Measurements from ENCODE around the gene KCNT1.
"Not testable (repeated sequence)": the region's sequence is repeated elsewhere in the genome, so short reads cannot be mapped to it uniquely, and the experiment has no call there.

Gene KCNT1

DNA sequence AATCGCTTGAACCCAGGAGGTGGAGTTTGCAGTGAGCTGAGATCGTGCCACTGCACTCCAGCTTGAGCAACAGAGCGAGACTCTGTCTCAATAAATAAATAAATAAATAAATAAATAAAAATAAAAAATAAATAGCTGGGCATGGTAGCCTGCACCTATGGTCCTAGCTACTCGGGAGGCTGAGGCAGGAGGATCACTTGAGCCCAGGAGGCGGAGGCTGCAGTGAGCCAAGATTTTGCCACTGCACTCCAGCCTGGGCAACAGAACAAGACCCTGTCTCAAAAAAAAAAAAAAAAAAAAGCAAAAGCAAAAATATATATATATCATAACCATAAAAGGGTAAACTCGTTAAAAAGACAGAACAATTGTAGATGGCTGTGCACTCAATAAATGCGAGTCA lies 29.2 kb upstream of the KCNT1 start:
- in situ Hi-C loops (cut with MboI; ENCODE audit: low sequenced_read_pairs), result not testable (repeated sequence)

DNA sequence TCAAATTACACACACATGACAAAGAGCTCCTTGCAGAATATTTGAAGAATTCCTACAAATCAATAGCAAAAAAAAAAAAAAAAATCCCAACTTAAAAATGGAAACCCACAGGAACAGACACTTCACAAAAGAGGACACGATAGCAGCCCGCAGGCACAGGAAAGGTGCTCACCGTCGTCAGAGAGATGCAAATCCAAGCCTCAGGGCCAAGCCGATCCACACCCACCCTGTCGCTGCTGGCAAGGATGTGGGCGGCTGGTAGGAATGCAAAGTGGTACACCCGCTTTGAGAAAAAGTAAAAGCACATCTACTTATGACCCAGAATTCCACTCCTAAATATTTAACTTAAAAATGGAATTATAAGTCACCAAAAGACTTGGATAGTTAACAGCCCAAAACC lies 28.0 kb upstream of the KCNT1 start:
- in situ Hi-C loops (cut with MboI; ENCODE audit: low sequenced_read_pairs), result no loop called here

DNA sequence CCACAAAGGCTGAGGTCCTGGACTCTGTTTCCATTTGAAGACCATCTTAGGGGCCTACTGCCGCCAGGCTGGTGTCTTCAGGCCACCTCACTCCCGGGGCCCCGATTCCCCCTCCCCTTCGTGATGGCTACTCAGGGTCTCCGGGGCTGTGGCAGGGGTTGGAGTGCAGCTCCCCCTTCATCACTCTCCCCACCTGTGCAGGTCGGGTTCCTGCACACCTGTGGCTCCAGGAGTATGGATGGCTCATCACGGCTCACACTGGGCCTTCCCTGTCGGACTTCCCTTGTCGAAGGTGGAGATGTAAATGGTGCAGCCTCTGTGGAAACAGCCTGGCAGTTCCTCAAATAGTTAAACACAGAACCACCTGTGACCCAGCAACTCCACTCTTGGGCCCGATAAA lies 27.0 kb upstream of the KCNT1 start:
- in situ Hi-C loops (cut with MboI; ENCODE audit: low sequenced_read_pairs), result no loop called here

DNA sequence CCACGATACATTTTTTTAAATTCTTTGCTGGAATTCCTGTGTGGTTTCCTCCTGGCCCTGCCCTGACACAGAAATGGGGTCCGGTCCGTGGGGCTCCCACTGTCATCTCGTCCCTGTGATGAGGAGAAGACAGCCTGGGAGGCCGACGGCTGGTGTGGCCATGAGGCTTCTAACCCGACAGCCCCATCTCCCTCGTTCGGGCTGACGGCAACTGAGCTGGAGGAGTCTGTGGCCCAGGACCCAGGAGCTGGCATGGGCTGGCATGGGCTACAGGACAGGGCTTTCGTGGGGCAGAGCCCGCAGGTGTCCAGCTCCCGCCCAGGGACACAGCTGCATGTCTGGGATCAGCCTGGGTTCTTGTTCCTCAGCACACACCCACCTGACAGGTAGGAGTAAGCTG lies 25.1 kb upstream of the KCNT1 start:
- in situ Hi-C loops (cut with MboI; ENCODE audit: low sequenced_read_pairs), result no loop called here

DNA sequence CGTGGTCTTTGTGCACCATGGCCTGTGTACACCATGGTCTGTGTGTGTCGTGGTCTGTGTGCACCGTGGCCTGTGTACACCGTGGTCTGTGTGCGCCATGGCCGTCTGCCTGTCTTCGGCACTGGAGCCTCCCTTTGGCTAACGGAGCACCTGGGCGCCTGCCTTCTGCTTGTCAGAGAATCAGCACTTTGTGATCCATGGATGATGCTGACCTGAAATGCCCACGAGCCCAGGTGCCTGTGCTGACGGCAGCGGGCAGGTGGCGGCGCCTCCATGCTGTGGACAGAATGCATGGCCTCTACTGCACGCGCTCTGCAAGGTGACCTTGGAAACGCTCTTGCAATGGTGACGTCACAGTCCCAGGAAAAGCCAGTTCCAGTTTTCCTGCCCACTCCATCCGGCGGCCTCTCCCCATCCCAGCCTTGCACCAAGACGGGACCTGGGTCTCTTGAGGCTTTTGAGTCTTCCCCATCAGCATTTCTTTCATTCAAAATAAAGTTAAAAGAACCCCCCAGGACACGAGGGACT lies 24.3 kb upstream of the KCNT1 start:
- in situ Hi-C loops (cut with MboI; ENCODE audit: low sequenced_read_pairs), result no loop called here

DNA sequence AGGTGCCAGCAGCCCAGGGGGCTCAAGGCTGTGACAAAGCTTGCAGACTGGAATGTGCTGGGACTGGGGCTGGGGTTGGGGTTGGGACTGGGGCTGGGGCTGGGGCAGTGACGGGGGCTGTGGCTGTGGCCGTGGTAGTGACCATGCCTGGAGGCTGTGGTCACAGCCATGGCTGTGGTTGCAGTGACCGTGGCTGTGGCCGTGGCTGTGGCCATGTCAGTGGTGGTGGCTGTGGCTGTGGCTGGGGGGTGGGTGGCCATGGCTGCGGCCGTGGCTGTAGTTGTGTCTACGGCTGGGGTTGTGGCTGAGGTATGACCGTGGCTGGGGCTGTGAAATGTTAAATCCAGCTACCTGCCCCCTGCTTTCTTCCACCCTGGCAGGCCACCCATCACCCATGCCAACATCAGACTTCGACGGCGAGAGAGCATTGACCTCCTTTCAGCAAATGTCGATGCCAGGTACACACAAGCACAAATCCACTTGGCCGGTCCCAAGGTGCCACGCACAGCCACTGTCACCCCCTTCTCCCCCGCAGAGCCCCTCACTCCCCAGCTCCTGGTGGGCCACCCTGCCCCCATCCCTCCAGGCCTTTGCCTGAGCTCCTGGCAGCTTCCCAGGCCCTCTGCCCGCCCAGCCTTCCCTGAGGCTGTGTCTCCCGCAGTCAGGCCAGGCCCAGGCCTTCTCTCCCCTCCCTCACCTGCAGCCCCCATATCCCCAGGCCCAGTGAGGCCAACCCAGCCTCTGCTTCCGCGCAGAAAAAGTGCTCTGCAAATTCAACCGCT lies 23.6 kb upstream of the KCNT1 start:
- in situ Hi-C loops (cut with MboI; ENCODE audit: low sequenced_read_pairs), result no loop called here

DNA sequence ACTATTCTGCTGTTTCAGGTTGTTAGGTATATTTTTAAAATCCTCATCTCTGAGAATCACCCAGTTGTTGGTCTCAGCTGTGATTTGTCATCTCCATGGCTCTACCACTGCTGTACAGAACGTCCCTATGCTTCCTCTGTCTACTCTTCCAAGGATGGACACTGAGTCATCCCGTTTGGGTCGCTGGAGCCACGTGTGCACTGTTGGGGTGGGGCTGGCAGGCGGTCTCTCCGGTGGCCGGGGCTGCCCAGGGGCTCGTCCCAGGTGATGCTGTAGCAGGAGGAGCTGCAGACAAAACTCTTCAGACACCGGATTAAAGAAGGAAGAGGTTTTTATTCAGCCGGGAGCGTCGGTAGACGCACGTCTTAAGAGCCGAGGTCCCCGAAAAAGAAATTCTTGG lies 21.9 kb upstream of the KCNT1 start:
- in situ Hi-C loops (cut with MboI; ENCODE audit: low sequenced_read_pairs), result no loop called here

DNA sequence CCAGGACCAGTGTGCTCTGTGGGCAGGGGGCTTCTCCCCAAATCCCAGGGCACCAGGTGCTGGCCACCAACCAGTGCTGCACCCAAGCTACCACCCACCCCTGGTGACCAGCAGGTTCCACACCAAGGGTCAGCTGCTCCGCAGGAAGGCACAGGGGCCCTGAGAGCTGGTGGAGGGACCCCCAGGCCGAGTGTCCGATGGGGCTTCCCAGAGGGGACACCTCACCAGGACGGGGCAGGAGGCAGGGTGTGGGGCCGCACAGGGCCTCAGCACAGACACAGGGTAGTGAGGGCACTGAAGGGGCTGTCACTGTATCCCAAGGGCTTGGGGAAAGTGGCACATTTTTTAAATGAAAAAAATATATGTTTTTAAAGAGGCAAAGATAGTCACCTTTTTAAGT lies 20.8 kb upstream of the KCNT1 start:
- in situ Hi-C loops (cut with MboI; ENCODE audit: low sequenced_read_pairs), result no loop called here

DNA sequence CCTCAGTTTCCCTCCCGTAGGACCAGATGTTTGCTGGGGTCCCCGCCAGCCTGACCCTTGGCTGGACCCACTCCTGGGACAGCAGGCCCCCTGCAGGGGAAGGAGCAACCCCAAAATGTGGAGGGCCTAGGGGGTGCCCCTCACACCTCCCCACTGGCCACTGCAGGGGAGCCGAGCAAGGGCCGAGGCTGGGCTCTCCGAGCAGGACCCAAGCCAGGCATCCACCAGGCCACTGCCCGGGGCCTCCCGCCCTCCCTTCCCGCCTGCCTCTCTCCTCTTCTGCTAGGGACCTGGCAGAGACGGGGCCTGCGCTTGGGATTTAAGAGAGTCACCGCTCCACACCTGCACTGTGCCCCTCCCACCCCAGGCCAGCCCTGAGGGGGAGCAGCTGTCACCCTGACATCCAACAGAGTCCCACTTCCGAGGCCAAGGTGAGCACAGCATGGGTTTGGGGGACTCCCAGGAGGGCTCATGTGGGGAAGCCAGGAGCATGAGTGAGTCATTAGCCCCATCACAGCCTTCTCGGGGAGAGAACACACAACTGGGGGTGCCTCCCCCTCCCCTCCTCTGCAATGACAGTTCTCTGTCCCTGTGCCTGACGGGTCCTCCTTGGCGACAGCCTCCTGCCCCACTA lies 18.5 kb upstream of the KCNT1 start:
- in situ Hi-C loops (cut with MboI; ENCODE audit: low sequenced_read_pairs), result no loop called here

DNA sequence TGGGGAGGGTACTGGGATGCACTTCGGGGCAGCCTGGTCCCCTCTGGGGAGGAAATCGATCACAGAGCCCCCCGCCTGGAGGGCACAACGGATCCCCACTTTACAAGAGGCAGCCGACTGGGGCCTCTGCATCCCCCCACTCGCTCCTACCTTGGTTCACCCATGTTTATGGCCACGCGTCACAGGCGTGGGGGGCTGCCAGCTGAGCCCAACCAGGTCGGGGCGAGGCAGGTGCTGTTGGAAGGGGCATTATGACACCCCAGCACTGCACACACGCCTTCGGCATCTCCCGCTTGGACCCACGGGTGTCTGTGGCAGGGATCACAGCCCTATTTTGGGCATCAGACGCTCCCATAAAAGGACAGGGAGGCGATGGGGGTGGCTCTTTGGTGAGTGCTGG lies 17.3 kb upstream of the KCNT1 start:
- in situ Hi-C loops (cut with MboI; ENCODE audit: low sequenced_read_pairs), result no loop called here

DNA sequence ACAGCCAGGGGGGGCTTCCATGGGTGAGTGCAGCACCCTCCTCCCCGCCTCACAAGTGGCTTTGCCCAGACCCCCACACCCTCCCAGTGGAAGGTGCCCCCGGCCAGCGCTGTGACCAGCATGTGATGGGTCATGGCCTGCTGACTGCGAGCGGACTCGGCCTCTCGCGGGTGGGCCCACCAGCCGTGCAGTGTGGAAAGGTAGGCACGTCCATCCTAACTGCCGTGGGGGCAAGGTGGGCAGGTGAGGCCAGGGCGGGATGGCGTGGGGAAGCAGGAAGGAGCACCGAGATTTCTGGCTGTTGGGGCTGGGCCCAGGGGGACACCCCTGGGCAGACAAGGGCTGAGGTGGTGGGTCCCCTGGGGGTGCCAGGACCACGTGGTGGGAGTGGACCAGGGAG lies 14.8 kb upstream of the KCNT1 start:
- in situ Hi-C loops (cut with MboI; ENCODE audit: low sequenced_read_pairs), result no loop called here

DNA sequence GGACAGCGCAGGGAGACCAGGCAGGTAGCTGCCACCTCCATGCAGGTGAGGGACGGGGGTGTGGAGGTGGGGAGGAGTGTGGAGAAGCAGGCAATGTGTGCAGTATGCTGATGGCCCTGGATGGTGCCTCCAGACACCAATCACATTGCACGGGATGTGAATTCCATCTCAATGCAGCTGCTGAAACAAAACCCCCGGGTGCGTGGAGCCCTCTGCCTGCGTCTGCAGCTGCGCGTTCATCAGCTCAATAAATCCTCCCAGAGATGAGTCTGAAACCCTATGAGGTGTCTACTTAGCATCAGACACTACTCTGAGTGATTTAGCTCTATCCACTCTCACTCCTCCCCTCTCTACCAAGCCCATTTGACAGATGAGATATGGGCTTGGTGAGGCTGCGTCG lies 13.0 kb upstream of the KCNT1 start:
- in situ Hi-C loops (cut with MboI; ENCODE audit: low sequenced_read_pairs), result no loop called here

DNA sequence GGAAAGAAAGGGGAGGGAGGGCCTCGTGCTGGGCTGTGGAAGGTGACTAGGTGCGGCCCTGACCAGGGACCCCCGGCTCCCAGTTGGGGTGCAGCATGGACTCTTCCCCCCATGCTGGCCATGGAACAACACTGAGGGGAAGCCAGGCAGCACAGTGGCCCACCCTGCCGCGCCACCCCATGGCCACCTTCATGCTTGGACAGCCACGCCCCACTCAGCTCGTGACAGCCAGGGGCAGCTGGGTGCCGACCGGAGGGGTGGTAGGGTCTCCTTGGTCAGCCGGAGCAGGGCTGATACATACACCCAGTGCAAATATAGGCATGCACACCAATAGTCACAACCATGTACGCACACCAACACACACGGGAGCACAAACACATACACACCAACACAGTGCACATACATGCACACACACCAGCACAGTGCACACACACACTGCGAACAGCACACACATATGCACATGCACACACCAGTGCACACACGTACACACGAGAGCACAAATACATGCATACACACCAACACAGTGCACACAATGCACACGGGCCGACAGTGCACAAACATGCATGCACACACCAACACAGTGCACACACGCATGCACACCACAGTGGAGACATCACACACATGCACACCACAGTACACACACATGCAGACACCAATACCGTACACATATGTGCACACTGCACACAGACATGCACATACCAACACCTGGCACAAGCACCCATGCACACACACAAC lies 11.0 kb upstream of the KCNT1 start:
- in situ Hi-C loops (cut with MboI; ENCODE audit: low sequenced_read_pairs), result no loop called here

DNA sequence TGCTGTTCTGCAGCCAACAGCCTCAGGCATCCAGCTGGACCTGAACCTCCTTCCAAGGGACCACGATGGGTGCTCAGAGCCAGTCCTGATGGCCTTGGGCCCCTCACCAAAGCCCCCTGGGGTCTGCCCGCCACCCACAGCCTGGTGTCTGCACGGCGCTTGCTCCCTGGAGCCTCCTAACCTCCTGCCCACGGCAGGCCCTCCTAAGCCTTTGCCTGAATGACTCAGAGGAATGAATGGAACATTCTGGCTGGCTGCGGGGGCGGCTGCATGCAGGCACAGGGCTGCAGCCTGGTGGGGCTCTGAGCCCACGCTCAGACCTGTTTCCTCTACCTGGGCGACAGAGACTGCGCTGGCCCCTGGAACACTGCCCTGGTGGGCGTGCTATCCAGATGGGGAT lies 9.6 kb upstream of the KCNT1 start:
- in situ Hi-C loops (cut with MboI; ENCODE audit: low sequenced_read_pairs), result no loop called here

DNA sequence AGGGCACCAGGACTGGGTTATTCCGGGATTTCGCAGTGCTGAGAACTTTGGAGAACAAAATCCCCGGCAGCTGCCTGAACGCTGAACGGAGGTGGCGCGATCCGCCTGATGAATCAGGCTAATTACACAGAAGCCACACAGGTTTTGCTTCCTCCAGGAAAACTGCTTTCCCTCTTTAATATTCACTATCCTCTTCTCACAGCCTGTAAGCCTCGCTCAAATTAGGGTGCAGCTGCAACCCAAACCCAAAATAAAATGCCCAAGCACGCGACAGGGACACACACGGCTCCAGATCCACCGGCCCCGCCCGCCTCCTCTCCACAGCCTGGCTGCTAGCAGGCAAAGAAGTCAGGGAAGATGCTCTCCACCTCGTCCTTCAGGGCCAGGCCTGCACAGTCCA lies 8.7 kb upstream of the KCNT1 start:
- in situ Hi-C loops (cut with MboI; ENCODE audit: low sequenced_read_pairs), result no loop called here

DNA sequence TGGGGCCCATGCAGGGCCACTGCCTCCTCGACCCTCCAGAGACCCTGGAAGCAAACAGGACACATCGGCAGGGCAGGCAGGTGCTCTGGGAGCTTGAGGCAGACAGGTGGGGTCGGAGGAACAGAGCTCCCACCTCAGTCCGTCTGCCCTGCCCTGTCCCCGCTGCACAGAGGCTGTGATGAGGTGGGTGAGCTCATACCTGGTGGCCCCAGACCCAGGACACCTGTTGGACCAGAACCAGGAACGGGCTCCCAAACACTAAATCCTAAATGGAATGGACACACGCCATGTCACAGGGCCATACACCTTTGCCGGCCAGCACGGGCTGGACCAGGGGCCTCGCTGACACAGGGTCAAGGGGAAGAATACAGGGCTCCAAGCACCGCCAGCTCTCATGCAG lies 8.2 kb upstream of the KCNT1 start:
- in situ Hi-C loops (cut with MboI; ENCODE audit: low sequenced_read_pairs), result no loop called here

DNA sequence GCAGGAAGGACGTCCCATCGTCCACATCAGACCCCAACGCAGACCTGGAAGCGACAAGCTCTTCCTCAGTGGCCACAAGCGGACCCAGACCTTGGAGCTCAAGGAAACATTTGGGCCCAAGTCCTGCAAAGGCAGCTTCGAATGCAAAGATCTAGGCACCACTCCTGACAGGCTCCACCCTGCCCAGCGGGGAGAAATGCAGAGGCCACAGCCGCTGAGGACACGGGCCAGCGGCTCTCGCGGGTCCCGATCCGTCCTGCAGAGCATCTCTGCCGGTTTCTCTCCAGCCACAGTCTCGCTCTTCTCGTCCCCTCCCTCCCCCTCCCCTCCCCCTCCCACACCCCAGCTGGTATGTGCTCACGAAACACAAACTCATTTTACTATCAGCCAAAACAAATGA lies 7.6 kb upstream of the KCNT1 start:
- in situ Hi-C loops (cut with MboI; ENCODE audit: low sequenced_read_pairs), result no loop called here

DNA sequence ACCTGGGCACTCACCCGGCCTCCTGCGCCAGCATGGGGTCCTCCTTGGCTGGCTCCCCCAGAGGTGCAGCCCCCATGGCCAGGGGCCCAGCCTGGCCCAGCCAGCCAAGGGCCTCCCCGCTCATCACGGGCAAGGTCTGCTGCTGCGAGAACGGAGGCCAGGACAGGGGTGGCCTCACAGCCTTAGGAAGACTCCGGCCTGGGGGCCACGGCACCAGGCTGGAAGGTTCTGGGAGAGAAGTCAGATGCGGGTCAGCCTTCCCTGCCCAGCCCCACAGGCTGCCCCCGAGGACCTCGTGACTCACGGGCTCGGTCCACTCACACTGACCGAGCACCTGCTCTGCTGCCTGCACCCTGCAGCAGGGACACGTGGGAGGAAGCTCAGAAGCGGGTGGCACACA lies 6.9 kb upstream of the KCNT1 start:
- in situ Hi-C loops (cut with MboI; ENCODE audit: low sequenced_read_pairs), result no loop called here

DNA sequence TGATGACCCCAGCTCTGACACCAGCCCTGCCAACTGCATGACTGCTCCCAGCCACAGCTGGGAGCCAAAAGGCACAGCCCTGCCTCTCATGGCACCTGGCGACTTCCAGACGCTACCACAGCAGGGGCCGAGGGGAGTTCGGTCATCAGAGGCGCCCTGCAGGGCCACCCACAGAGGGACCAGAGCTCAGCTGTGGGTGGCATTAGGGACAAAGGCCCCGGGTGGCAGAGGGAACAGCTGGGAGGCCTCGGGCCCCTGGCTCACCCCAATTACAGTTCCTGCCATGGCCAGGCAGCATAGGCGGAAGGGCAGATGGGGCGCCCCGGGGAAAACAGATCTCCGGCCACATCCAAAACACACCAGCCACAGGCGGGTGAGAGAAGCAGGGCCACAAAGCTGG lies 6.3 kb upstream of the KCNT1 start:
- in situ Hi-C loops (cut with MboI; ENCODE audit: low sequenced_read_pairs), result no loop called here

DNA sequence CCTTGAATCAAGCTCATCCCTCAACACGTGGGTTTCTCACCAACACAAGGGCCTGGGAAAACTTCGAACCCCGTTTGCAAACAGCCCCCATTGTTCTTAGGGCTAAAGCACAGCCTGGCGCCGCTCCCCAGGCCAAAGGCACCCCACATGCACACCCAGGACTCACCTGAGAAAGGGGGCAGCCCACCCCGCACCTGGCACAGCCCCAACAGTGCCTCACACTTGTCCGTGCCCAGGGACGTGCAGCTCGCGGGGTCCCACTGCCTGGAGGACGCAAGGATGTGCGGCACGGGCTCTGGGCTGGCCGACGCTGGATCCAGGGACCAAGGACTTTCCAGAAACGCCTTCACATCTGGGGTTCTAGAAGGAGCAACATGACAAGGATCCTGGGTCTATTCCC lies 5.5 kb upstream of the KCNT1 start:
- in situ Hi-C loops (cut with MboI; ENCODE audit: low sequenced_read_pairs), result no loop called here

DNA sequence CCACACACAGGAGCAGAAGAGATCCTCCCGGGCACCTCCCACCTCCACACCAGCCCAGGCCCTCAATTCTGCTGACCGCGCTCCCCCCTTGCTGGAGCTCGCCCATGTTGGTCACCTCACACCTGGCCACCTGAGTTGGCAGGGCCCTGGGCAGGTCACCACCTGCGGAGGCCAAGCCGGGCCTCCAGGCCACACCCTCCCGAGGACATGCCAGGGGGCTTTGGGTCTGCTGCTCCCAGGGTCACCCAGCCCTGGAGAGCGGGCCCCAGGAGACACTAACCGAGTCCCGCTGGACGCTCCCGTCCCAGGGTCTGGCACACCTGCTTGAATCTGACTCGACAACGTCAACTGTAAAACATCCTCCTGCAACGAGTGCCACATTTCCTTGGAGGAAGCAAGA lies 4.8 kb upstream of the KCNT1 start:
- in situ Hi-C loops (cut with MboI; ENCODE audit: low sequenced_read_pairs), result no loop called here

DNA sequence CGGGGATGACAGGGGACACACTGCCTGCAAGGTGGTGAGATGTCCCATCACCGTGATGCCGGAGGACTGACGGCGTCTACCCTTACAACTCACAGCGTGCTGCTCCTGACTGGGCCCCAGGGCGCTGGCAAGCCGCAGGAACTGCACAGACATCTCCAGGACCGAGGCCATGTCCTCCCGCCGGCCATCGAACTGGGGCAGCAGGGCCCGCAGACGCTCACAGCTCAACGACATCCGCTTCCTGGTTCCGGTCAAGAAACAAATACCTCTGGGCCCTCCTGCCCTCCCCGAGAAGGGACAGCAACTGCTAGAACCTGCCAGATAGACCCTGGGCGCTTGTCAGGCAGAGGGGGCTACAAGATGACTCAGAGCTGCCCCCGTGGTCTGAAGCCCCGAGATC lies 3.7 kb upstream of the KCNT1 start:
- in situ Hi-C loops (cut with MboI; ENCODE audit: low sequenced_read_pairs), result no loop called here
